ENCODE results near the gene DCLK1.

DCLK1 gene

GRCh38 chr13:35860661-35861060 lies 270.5 kb downstream of the DCLK1 start:
- no peak for DNase-seq (ENCODE audit: low read depth in 2 of 2)

GRCh38 chr13:35859981-35860380 lies 271.2 kb downstream of the DCLK1 start:
- DNase-seq (ENCODE audit: low read depth in 2 of 2) = no peak

- DNase-seq (ENCODE audit: low read depth in 2 of 2) = no peak
Observed at GRCh38 chr13:35858665-35859064, 272.5 kb downstream of the DCLK1 start.

- DNase-seq (ENCODE audit: low read depth in 2 of 2) = no peak
Observed at GRCh38 chr13:35857769-35858168, 273.4 kb downstream of the DCLK1 start.

- DNase-seq (ENCODE audit: low read depth in 2 of 2) = no peak
Observed at GRCh38 chr13:35856721-35857364, 274.3 kb downstream of the DCLK1 start.

- no peak for DNase-seq (ENCODE audit: low read depth in 2 of 2)
Observed at GRCh38 chr13:35856084-35856483, 275.1 kb downstream of the DCLK1 start.

GRCh38 chr13:35855531-35856019 lies 275.6 kb downstream of the DCLK1 start:
- DNase-seq (ENCODE audit: low read depth in 2 of 2) = no peak

- no peak for DNase-seq (ENCODE audit: low read depth in 2 of 2)
Observed at GRCh38 chr13:35854286-35854685, 276.9 kb downstream of the DCLK1 start.

GRCh38 chr13:35851881-35852280 lies 279.3 kb downstream of the DCLK1 start:
- no peak for DNase-seq (ENCODE audit: low read depth in 2 of 2)

- no peak for DNase-seq (ENCODE audit: low read depth in 2 of 2)
Observed at GRCh38 chr13:35851356-35851755, 279.8 kb downstream of the DCLK1 start.

GRCh38 chr13:35850569-35850968 lies 280.6 kb downstream of the DCLK1 start:
- no peak for DNase-seq (ENCODE audit: low read depth in 2 of 2)

GRCh38 chr13:35849256-35849644 lies 281.9 kb downstream of the DCLK1 start:
- DNase-seq (ENCODE audit: low read depth in 2 of 2) = no peak

GRCh38 chr13:35848336-35849255 lies 282.6 kb downstream of the DCLK1 start:
- no peak for DNase-seq (ENCODE audit: low read depth in 2 of 2)

- no peak for DNase-seq (ENCODE audit: low read depth in 2 of 2)
Observed at GRCh38 chr13:35843272-35843671, 287.9 kb downstream of the DCLK1 start.

- DNase-seq (ENCODE audit: low read depth in 2 of 2) = no peak
Observed at GRCh38 chr13:35841060-35841521, 290.1 kb downstream of the DCLK1 start.

- DNase-seq (ENCODE audit: low read depth in 2 of 2) = no peak
Observed at GRCh38 chr13:35839806-35840205, 291.4 kb downstream of the DCLK1 start.

GRCh38 chr13:35838356-35838755 lies 292.8 kb downstream of the DCLK1 start:
- no peak for DNase-seq (ENCODE audit: low read depth in 2 of 2)

GRCh38 chr13:35836446-35836845 lies 294.7 kb downstream of the DCLK1 start:
- DNase-seq (ENCODE audit: low read depth in 2 of 2) = no peak

GRCh38 chr13:35835989-35836388 lies 295.2 kb downstream of the DCLK1 start:
- DNase-seq (ENCODE audit: low read depth in 2 of 2) = no peak

GRCh38 chr13:35833608-35834275 lies 297.4 kb downstream of the DCLK1 start:
- no peak for DNase-seq (ENCODE audit: low read depth in 2 of 2)

GRCh38 chr13:35833031-35833430 lies 298.2 kb downstream of the DCLK1 start:
- no peak for DNase-seq (ENCODE audit: low read depth in 2 of 2)

- DNase-seq (ENCODE audit: low read depth in 2 of 2) = no peak
Observed at GRCh38 chr13:35832551-35832950, 298.6 kb downstream of the DCLK1 start.
